ENCODE data around the gene KCNG4. TPM values are rescaled to one million over a fixed set of nuclear protein-coding genes. Genes with fewer than 3 reads are reported as not detected.

KCNG4 gene
- total and polyA plus RNA-seq, 2 experiments from 2014 or later = 0.07 TPM; not detected in 1

GRCh38 chr16:84212631-84213030 is 27.2 kb downstream of the KCNG4 start (continued):
- TF ChIP-seq ZNF462 (CRISPR knock-in tag; IDR thresholded peaks at IDR 0.05) (no peak), JUNB (IDR thresholded peaks at IDR 0.05; ENCODE audit: unreplicated experiment) (no peak), ZNF114 (CRISPR knock-in tag; IDR thresholded peaks at IDR 0.05) (no peak), STAT1 (IDR thresholded peaks at IDR 0.05; ENCODE audit: unreplicated experiment) (no peak), EZH2phosphoT487 (IDR thresholded peaks at IDR 0.05; ENCODE audit: unreplicated experiment) (no peak)

- peaks cover 9% of the 10 kb centered on the region for H3K27me3 Mint-ChIP-seq (ENCODE audit: insufficient read depth, low read depth, poor library complexity)
- Histone ChIP-seq H3K4me1 (ENCODE audit: insufficient read depth) (no peaks in the 10 kb centered on the region), H3K4me2 (no peak overlapping the region), H3K4me3 (no peak overlapping the region), H3K36me3 (ENCODE audit: insufficient read depth) (no peaks in the 10 kb centered on the region), H4K20me1 (replicated peaks; ENCODE audit: insufficient read depth) (0 out of 2 replicates have a peak, but pooled peaks cover 3% of the 10 kb centered on the region), H2AFZ (no peak overlapping the region), H3K79me2 (replicated peaks; ENCODE audit: insufficient read depth) (no peaks in the 10 kb centered on the region), H3K27ac (ENCODE audit: low read depth) (no peak overlapping the region), H3F3A (replicated peaks; ENCODE audit: low read depth) (no peaks in the 10 kb centered on the region), H3K27me3 (ENCODE audit: insufficient read depth) (no peaks in the 10 kb centered on the region), H3K9me2 (ENCODE audit: insufficient read depth) (0 out of 2 replicates have a peak, but pooled peaks cover 3% of the 10 kb centered on the region)
- no peak overlapping the region for H3K27ac Mint-ChIP-seq
- no peaks in the 10 kb centered on the region for H3K9me3 Mint-ChIP-seq
- peaks cover 6% of the 10 kb centered on the region for H3K4me1 Mint-ChIP-seq
- no peak for ATAC-seq
- H3K4me3 Mint-ChIP-seq = no peak overlapping the region
- no peak for DNase-seq (ENCODE audit: low spot score)
- no peaks in the 10 kb centered on the region for H3K36me3 Mint-ChIP-seq (ENCODE audit: low read depth)
- no peak for TF ChIP-seq EZH2 (IDR thresholded peaks at IDR 0.05; ENCODE audit: low read depth, unreplicated experiment)
- no peak for TF ChIP-seq ZNF114 (CRISPR knock-in tag; IDR thresholded peaks at IDR 0.05)
- no peak for TF ChIP-seq CREB1 (CRISPR knock-in tag; IDR thresholded peaks at IDR 0.05; ENCODE audit: low read depth)
- TF ChIP-seq POLR2AphosphoS5 (IDR thresholded peaks at IDR 0.05; ENCODE audit: low read depth) = no peak
- TF ChIP-seq JUNB (IDR thresholded peaks at IDR 0.05; ENCODE audit: unreplicated experiment) = no peak
- no peak for TF ChIP-seq CTCF (conservative IDR thresholded peaks at IDR 0.05; ENCODE audit: low read depth in 2 of 2)
- no peak for TF ChIP-seq EZH2phosphoT487 (IDR thresholded peaks at IDR 0.05; ENCODE audit: unreplicated experiment)
Measured at GRCh38 chr16:84212154-84212553, 27.7 kb downstream of the KCNG4 start.

Measured in GM23338 (cell line).